Skeletal muscle satellite cell (primary cell): Measurements from ENCODE around the gene HHATL.

ENCODE experiments used
- H3K27me3 ChIP-seq: 2 replicates; pipeline ENCODE4 v1.7.0; 2013; ENCODE audit warnings: low read length; ENCODE audit not compliant: control insufficient read depth, insufficient read depth
- H3K36me3 ChIP-seq: 2 replicates; pipeline ENCODE4 v1.7.0; 2013; ENCODE audit warnings: mild to moderate bottlenecking, control low read depth, low read length; ENCODE audit not compliant: insufficient read depth
- H3K4me1 ChIP-seq: 2 replicates; pipeline ENCODE4 v1.7.0; 2013; ENCODE audit warnings: low read length; ENCODE audit not compliant: control insufficient read depth, insufficient read depth
- H3K4me2 ChIP-seq: 2 replicates; pipeline ENCODE4 v1.7.0; 2013; ENCODE audit warnings: mild to moderate bottlenecking, low read length
- H3K4me3 ChIP-seq: 2 replicates; pipeline ENCODE4 v1.7.0; 2013; ENCODE audit warnings: low read length
- H3K9ac ChIP-seq: 2 replicates; pipeline ENCODE4 v1.7.0; 2013; ENCODE audit warnings: mild to moderate bottlenecking, low read depth, low read length, moderate library complexity
- H3K9me3 ChIP-seq: replicated peaks from 2 replicates; pipeline ENCODE4 v1.7.0; 2013; ENCODE audit warnings: mild to moderate bottlenecking, control low read depth, low read length

The HHATL gene

GRCh38 chr3:42743204-42743995, 40.8 kb upstream of the HHATL start:
- Histone ChIP-seq H3K9me3 (no peaks in the 10 kb centered on the region), H3K4me2 (no peak overlapping the region), H3K27me3 (peaks cover 3% of the 10 kb centered on the region)

GRCh38 chr3:42742688-42743087, 40.1 kb upstream of the HHATL start:
- H3K4me3 ChIP-seq, result no peak overlapping the region
- H3K4me1 ChIP-seq, result no peaks in the 10 kb centered on the region
- H3K9ac ChIP-seq, result no peak overlapping the region
- peaks cover 3% of the 10 kb centered on the region for H3K27me3 ChIP-seq
- H3K36me3 ChIP-seq, result no peaks in the 10 kb centered on the region
- no peaks in the 10 kb centered on the region for H3K9me3 ChIP-seq
- H3K4me2 ChIP-seq, result no peak overlapping the region

More at GRCh38 chr3:42743204-42743995, 40.8 kb upstream of the HHATL start:
- no peak overlapping the region for H3K4me3 ChIP-seq
- H3K36me3 ChIP-seq, result no peaks in the 10 kb centered on the region
- H3K4me1 ChIP-seq, result no peaks in the 10 kb centered on the region
- no peak overlapping the region for H3K9ac ChIP-seq

GRCh38 chr3:42742259-42742658, 39.7 kb upstream of the HHATL start:
- Histone ChIP-seq H3K27me3 (peaks cover 3% of the 10 kb centered on the region), H3K36me3 (no peaks in the 10 kb centered on the region), H3K4me3 (no peak overlapping the region), H3K9ac (no peak overlapping the region), H3K4me2 (no peak overlapping the region), H3K4me1 (no peaks in the 10 kb centered on the region), H3K9me3 (no peaks in the 10 kb centered on the region)

- Histone ChIP-seq H3K4me3 (no peak overlapping the region), H3K4me2 (no peak overlapping the region), H3K9ac (no peak overlapping the region)
Measured at GRCh38 chr3:42741796-42742195, 39.2 kb upstream of the HHATL start.

GRCh38 chr3:42739401-42740158, 37.0 kb upstream of the HHATL start:
- H3K27me3 ChIP-seq, result peaks cover 7% of the 10 kb centered on the region
- H3K4me3 ChIP-seq, result no peak overlapping the region
- no peaks in the 10 kb centered on the region for H3K4me1 ChIP-seq
- no peaks in the 10 kb centered on the region for H3K36me3 ChIP-seq
- no peaks in the 10 kb centered on the region for H3K9me3 ChIP-seq
- H3K4me2 ChIP-seq, result no peak overlapping the region
- no peak overlapping the region for H3K9ac ChIP-seq

More at GRCh38 chr3:42741796-42742195, 39.2 kb upstream of the HHATL start:
- Histone ChIP-seq H3K27me3 (peaks cover 3% of the 10 kb centered on the region), H3K4me1 (no peaks in the 10 kb centered on the region), H3K36me3 (no peaks in the 10 kb centered on the region), H3K9me3 (no peaks in the 10 kb centered on the region)

GRCh38 chr3:42736531-42736930, 33.9 kb upstream of the HHATL start:
- no peaks in the 10 kb centered on the region for H3K36me3 ChIP-seq
- H3K4me2 ChIP-seq, result no peak overlapping the region
- no peak overlapping the region for H3K4me3 ChIP-seq
- no peak overlapping the region for H3K9ac ChIP-seq
- no peaks in the 10 kb centered on the region for H3K4me1 ChIP-seq
- H3K27me3 ChIP-seq, result peaks cover 11% of the 10 kb centered on the region
- H3K9me3 ChIP-seq, result no peaks in the 10 kb centered on the region

- peaks cover 11% of the 10 kb centered on the region for H3K27me3 ChIP-seq
- no peaks in the 10 kb centered on the region for H3K4me1 ChIP-seq
- H3K9ac ChIP-seq, result no peak overlapping the region
- no peaks in the 10 kb centered on the region for H3K36me3 ChIP-seq
- H3K9me3 ChIP-seq, result no peaks in the 10 kb centered on the region
- H3K4me2 ChIP-seq, result no peak overlapping the region
- no peak overlapping the region for H3K4me3 ChIP-seq
Measured at GRCh38 chr3:42736081-42736480, 33.5 kb upstream of the HHATL start.

- no peak overlapping the region for H3K9ac ChIP-seq
- peaks cover 11% of the 10 kb centered on the region for H3K27me3 ChIP-seq
- no peaks in the 10 kb centered on the region for H3K36me3 ChIP-seq
- H3K4me1 ChIP-seq, result no peaks in the 10 kb centered on the region
- no peak overlapping the region for H3K4me3 ChIP-seq
- no peaks in the 10 kb centered on the region for H3K9me3 ChIP-seq
- H3K4me2 ChIP-seq, result no peak overlapping the region
Measured at GRCh38 chr3:42735615-42736014, 33.0 kb upstream of the HHATL start.

GRCh38 chr3:42735019-42735418, 32.4 kb upstream of the HHATL start:
- no peaks in the 10 kb centered on the region for H3K4me1 ChIP-seq
- no peak overlapping the region for H3K4me2 ChIP-seq
- H3K4me3 ChIP-seq, result no peak overlapping the region
- H3K27me3 ChIP-seq, result peaks cover 11% of the 10 kb centered on the region
- no peak overlapping the region for H3K9ac ChIP-seq
- H3K9me3 ChIP-seq, result no peaks in the 10 kb centered on the region
- no peaks in the 10 kb centered on the region for H3K36me3 ChIP-seq

GRCh38 chr3:42734263-42734860, 31.8 kb upstream of the HHATL start:
- no peak overlapping the region for H3K4me3 ChIP-seq
- peaks cover 11% of the 10 kb centered on the region for H3K27me3 ChIP-seq
- no peaks in the 10 kb centered on the region for H3K4me1 ChIP-seq
- H3K9ac ChIP-seq, result no peak overlapping the region
- H3K9me3 ChIP-seq, result no peaks in the 10 kb centered on the region
- no peaks in the 10 kb centered on the region for H3K36me3 ChIP-seq
- H3K4me2 ChIP-seq, result no peak overlapping the region

- Histone ChIP-seq H3K9ac (no peak overlapping the region), H3K4me1 (no peaks in the 10 kb centered on the region), H3K9me3 (no peaks in the 10 kb centered on the region), H3K4me3 (no peak overlapping the region), H3K36me3 (no peaks in the 10 kb centered on the region), H3K27me3 (peaks cover 13% of the 10 kb centered on the region), H3K4me2 (no peak overlapping the region)
Measured at GRCh38 chr3:42733501-42734262, 31.1 kb upstream of the HHATL start.
